ENCODE measurements around the gene CNTNAP2.

CNTNAP2 gene

GRCh38 chr7:148149730-148150129, 2033.1 kb downstream of the CNTNAP2 start:
- TF ChIP-seq CTCF (IDR thresholded peaks at IDR 0.05; ENCODE audit: extremely low read depth, missing control alignments): no peak
- DNase-seq (ENCODE audit: low spot score): no peak

- no peak for TF ChIP-seq CTCF (IDR thresholded peaks at IDR 0.05; ENCODE audit: extremely low read depth, missing control alignments)
- DNase-seq (ENCODE audit: low spot score): no peak
Observed at GRCh38 chr7:148151778-148152177, 2035.2 kb downstream of the CNTNAP2 start.

GRCh38 chr7:148153616-148154284, 2037.1 kb downstream of the CNTNAP2 start:
- no peak for DNase-seq (ENCODE audit: low spot score)
- TF ChIP-seq CTCF (IDR thresholded peaks at IDR 0.05; ENCODE audit: extremely low read depth, missing control alignments): no peak

- no peak for TF ChIP-seq CTCF (IDR thresholded peaks at IDR 0.05; ENCODE audit: extremely low read depth, missing control alignments)
- DNase-seq (ENCODE audit: low spot score): no peak
Observed at GRCh38 chr7:148155000-148155399, 2038.4 kb downstream of the CNTNAP2 start.

GRCh38 chr7:148155826-148156225, 2039.2 kb downstream of the CNTNAP2 start:
- no peak for TF ChIP-seq CTCF (IDR thresholded peaks at IDR 0.05; ENCODE audit: extremely low read depth, missing control alignments)
- DNase-seq (ENCODE audit: low spot score): no peak

- DNase-seq (ENCODE audit: low spot score): no peak
- TF ChIP-seq CTCF (IDR thresholded peaks at IDR 0.05; ENCODE audit: extremely low read depth, missing control alignments): no peak
Observed at GRCh38 chr7:148156233-148156632, 2039.6 kb downstream of the CNTNAP2 start.

- DNase-seq (ENCODE audit: low spot score): no peak
- TF ChIP-seq CTCF (IDR thresholded peaks at IDR 0.05; ENCODE audit: extremely low read depth, missing control alignments): no peak
Observed at GRCh38 chr7:148159331-148159730, 2042.7 kb downstream of the CNTNAP2 start.
